GM20000 (cell line): ENCODE data around the gene ARHGAP23.

Experiments used
- DNase-seq: peaks from one replicate; pipeline ENCODE4 v3.0.0; 2012; ENCODE audit warnings: low spot score
- CTCF ChIP-seq: IDR thresholded peaks from 2 replicates; pipeline ENCODE4 v1.5.1; 2012; ENCODE audit warnings: mild to moderate bottlenecking, control low read depth; ENCODE audit errors: extremely low read depth, missing control alignments

The ARHGAP23 gene

GRCh38 chr17:38418062-38418692 is 10.1 kb upstream of the ARHGAP23 start:
- no peak for DNase-seq
- TF ChIP-seq CTCF: no peak

GRCh38 chr17:38418693-38419507 is 9.4 kb upstream of the ARHGAP23 start:
- no peak for DNase-seq
- no peak for TF ChIP-seq CTCF

- no peak for TF ChIP-seq CTCF
- no peak for DNase-seq
These were observed 8.7 kb upstream of the ARHGAP23 start for GRCh38 chr17:38419508-38419981.

GRCh38 chr17:38420518-38420917 is 7.7 kb upstream of the ARHGAP23 start:
- TF ChIP-seq CTCF: no peak
- DNase-seq: no peak

- DNase-seq: no peak
These were observed 7.0 kb upstream of the ARHGAP23 start for GRCh38 chr17:38421171-38421841.

GRCh38 chr17:38421871-38422827 is 6.1 kb upstream of the ARHGAP23 start:
- no peak for TF ChIP-seq CTCF
- no peak for DNase-seq

More at GRCh38 chr17:38421171-38421841, 7.0 kb upstream of the ARHGAP23 start:
- no peak for TF ChIP-seq CTCF
